GM19023 (cell line): ENCODE data around the gene PNLIPRP3.

Experiments
- ATAC-seq: cut with Tn5 transposase; IDR thresholded peaks from one replicate; pipeline ENCODE4 v1.9.1; 2021; ENCODE audit warnings: mild to moderate bottlenecking, moderate library complexity; ENCODE audit not compliant: unreplicated experiment

PNLIPRP3 gene

GRCh38 chr10:116444527-116445142 is 17.0 kb downstream of the PNLIPRP3 start:
- ATAC-seq, result peak; percentile 54

- no peak for ATAC-seq
These were observed 23.2 kb downstream of the PNLIPRP3 start for GRCh38 chr10:116450861-116451260.

- ATAC-seq, result no peak
These were observed 24.2 kb downstream of the PNLIPRP3 start for GRCh38 chr10:116451711-116452337.

GRCh38 chr10:116452338-116452720 is 24.7 kb downstream of the PNLIPRP3 start:
- no peak for ATAC-seq

- ATAC-seq, result no peak
These were observed 29.8 kb downstream of the PNLIPRP3 start for GRCh38 chr10:116457488-116457887.

- ATAC-seq, result no peak
These were observed 32.6 kb downstream of the PNLIPRP3 start for GRCh38 chr10:116460219-116460618.

GRCh38 chr10:116461680-116462079 is 34.0 kb downstream of the PNLIPRP3 start:
- no peak for ATAC-seq

GRCh38 chr10:116464257-116464656 is 36.6 kb downstream of the PNLIPRP3 start:
- ATAC-seq, result no peak

- no peak for ATAC-seq
These were observed 37.9 kb downstream of the PNLIPRP3 start for GRCh38 chr10:116465546-116465945.

GRCh38 chr10:116466715-116467422 is 39.2 kb downstream of the PNLIPRP3 start:
- no peak for ATAC-seq

GRCh38 chr10:116469437-116469836 is 41.8 kb downstream of the PNLIPRP3 start:
- ATAC-seq, result no peak

- ATAC-seq, result no peak
These were observed 42.4 kb downstream of the PNLIPRP3 start for GRCh38 chr10:116470071-116470470.

- ATAC-seq, result no peak
These were observed 43.2 kb downstream of the PNLIPRP3 start for GRCh38 chr10:116470768-116471415.

- no peak for ATAC-seq
These were observed 45.2 kb downstream of the PNLIPRP3 start for GRCh38 chr10:116472891-116473290.

- ATAC-seq, result no peak
These were observed 48.2 kb downstream of the PNLIPRP3 start for GRCh38 chr10:116475866-116476265.

GRCh38 chr10:116476461-116476860 is 48.8 kb downstream of the PNLIPRP3 start:
- ATAC-seq, result no peak

- ATAC-seq, result no peak
These were observed 50.5 kb downstream of the PNLIPRP3 start for GRCh38 chr10:116477986-116478664.

GRCh38 chr10:116486770-116487448 is 59.3 kb downstream of the PNLIPRP3 start:
- no peak for ATAC-seq

GRCh38 chr10:116487522-116488430 is 60.1 kb downstream of the PNLIPRP3 start:
- ATAC-seq, result no peak
